H1 (cell line): ENCODE data around the gene EXD1. TPM values are rescaled to one million over a fixed set of nuclear protein-coding genes. Genes with fewer than 3 reads are reported as not detected.

Source experiments
- CTCF ChIA-PET: fragments of 300-600 bp; sonication (Branson Sonifier 250); formaldehyde crosslinking; loops from one replicate; lab custom pipeline; 2021; ENCODE audit not compliant: partially characterized antibody; lab: Charles Lee
- POLR2A ChIA-PET: fragments of 300-600 bp; sonication (Branson Sonifier 250); formaldehyde crosslinking; loops from one replicate; lab custom pipeline; 2021; ENCODE audit warnings: inconsistent platforms; ENCODE audit not compliant: partially characterized antibody; lab: Charles Lee
- DNase-seq, 2 experiments: peaks; one replicate each; pipeline versions ENCODE4 v3.0.0 to v3.0.0-alpha.2; 2010 to 2022; ENCODE audit warnings: low spot score in 2 of 2, low read depth in 1 of 2, mixed read lengths in 1 of 2
- FAIRE-seq: peaks from 2 replicates; lab custom pipeline; 2011; peaks lifted over from hg19 to GRCh38; lab: Jason Lieb, UNC
- H2AFZ ChIP-seq: 2 replicates; pipeline ENCODE4 v1.8.1; 2012; ENCODE audit warnings: low read length, inconsistent platforms
- H2AK5ac ChIP-seq: 2 replicates; pipeline ENCODE4 v1.6.1; 2013; ENCODE audit warnings: low read depth, low read length
- H2BK120ac ChIP-seq: replicated peaks from 2 replicates; pipeline ENCODE3; 2013; ENCODE audit warnings: low read depth, low read length, inconsistent platforms
- H2BK12ac ChIP-seq: 2 replicates; pipeline ENCODE4 v1.6.1; 2013; ENCODE audit warnings: low read depth, low read length
- H2BK15ac ChIP-seq: 2 replicates; pipeline ENCODE4 v1.6.1; 2013; ENCODE audit warnings: low read length
- H2BK20ac ChIP-seq: 2 replicates; pipeline ENCODE4 v1.6.1; 2013; ENCODE audit warnings: low read length
- H2BK5ac ChIP-seq: 2 replicates; pipeline ENCODE4 v1.6.1; 2013; ENCODE audit warnings: low read depth, low read length
- H3K14ac ChIP-seq: 2 replicates; pipeline ENCODE4 v1.6.1; 2013; ENCODE audit warnings: inconsistent platforms; ENCODE audit not compliant: insufficient read length
- H3K18ac ChIP-seq: 2 replicates; pipeline ENCODE4 v1.6.1; 2013; ENCODE audit warnings: low read length; ENCODE audit errors: extremely low read depth
- H3K23ac ChIP-seq: 2 replicates; pipeline ENCODE4 v1.6.1; 2013; ENCODE audit warnings: inconsistent platforms; ENCODE audit not compliant: insufficient read length
- H3K23me2 ChIP-seq: 2 replicates; pipeline ENCODE4 v1.6.1; 2013; ENCODE audit warnings: low read depth, low read length
- H3K27ac ChIP-seq: 2 replicates; pipeline ENCODE4 v1.6.1; 2011; ENCODE audit warnings: low read depth, low read length, inconsistent platforms
- H3K27me3 ChIP-seq, 4 experiments: replicated peaks in 1 of 4; 1 replicate in 1 of 4; 2 replicates in 3 of 4; pipeline versions ENCODE4 v1.6.1 to v1.8.1; 2011 to 2013; ENCODE audit warnings: low read length in 3 of 4, mild to moderate bottlenecking in 3 of 4, inconsistent platforms in 2 of 4, mixed read lengths in 2 of 4, moderate library complexity in 1 of 4; ENCODE audit not compliant: control insufficient read depth in 3 of 4, insufficient read depth in 3 of 4; ENCODE audit errors: extremely low read depth in 1 of 4
- H3K36me3 ChIP-seq, 4 experiments: 2 replicates each; pipeline versions ENCODE4 v1.6.1 to v1.8.1; 2011 to 2013; ENCODE audit warnings: mild to moderate bottlenecking in 4 of 4, low read length in 3 of 4, moderate library complexity in 2 of 4, control low read depth in 1 of 4, inconsistent platforms in 1 of 4; ENCODE audit not compliant: insufficient read depth in 4 of 4, control insufficient read depth in 2 of 4
- H3K4ac ChIP-seq: replicated peaks from 2 replicates; pipeline ENCODE3; 2013; ENCODE audit warnings: low read length, low read depth, mixed read lengths, inconsistent platforms; ENCODE audit not compliant: insufficient read length
- H3K4me1 ChIP-seq, 4 experiments: replicated peaks in 1 of 4; 1 replicate in 1 of 4; 2 replicates in 3 of 4; pipeline versions ENCODE4 v1.6.1 to v1.8.1; 2011 to 2013; ENCODE audit warnings: low read length in 3 of 4, inconsistent platforms in 2 of 4, mixed read lengths in 1 of 4; ENCODE audit not compliant: insufficient read depth in 4 of 4, control insufficient read depth in 3 of 4
- H3K4me2 ChIP-seq, 2 experiments: 2 replicates each; pipeline versions ENCODE4 v1.6.1 to v1.8.1; 2011 to 2013; ENCODE audit warnings: low read depth in 2 of 2, low read length in 2 of 2, control low read depth in 1 of 2, inconsistent platforms in 1 of 2, mild to moderate bottlenecking in 1 of 2; ENCODE audit not compliant: insufficient read depth in 1 of 2
- H3K4me3 ChIP-seq, 4 experiments: fragments of 200-600, 300-600 bp in 1 of 4; sonication (generic), shearing (Covaris generic), sonication (Bioruptor Twin) in 1 of 4; 2 replicates each; pipeline versions ENCODE4 v1.5.1 to v1.8.1; 2011 to 2016; ENCODE audit warnings: low read length in 4 of 4, low read depth in 3 of 4, control low read depth in 2 of 4, inconsistent platforms in 2 of 4, mild to moderate bottlenecking in 2 of 4, mixed read lengths in 1 of 4, moderate library complexity in 1 of 4; ENCODE audit not compliant: insufficient read depth in 2 of 4; ENCODE audit errors: extremely low read depth in 1 of 4
- H3K56ac ChIP-seq: replicated peaks from 2 replicates; pipeline ENCODE3; 2013; ENCODE audit warnings: low read depth, mild to moderate bottlenecking, mixed read lengths, low read length, inconsistent platforms; ENCODE audit not compliant: insufficient read length
- H3K79me1 ChIP-seq: 2 replicates; pipeline ENCODE4 v1.6.1; 2013; ENCODE audit warnings: low read depth, low read length, control low read depth
- H3K79me2 ChIP-seq, 2 experiments: 2 replicates each; pipeline versions ENCODE4 v1.6.1 to v1.8.1; 2012 to 2013; ENCODE audit warnings: low read length in 2 of 2, mild to moderate bottlenecking in 2 of 2, inconsistent platforms in 1 of 2; ENCODE audit not compliant: insufficient read depth in 2 of 2, control insufficient read depth in 1 of 2
- H3K9ac ChIP-seq, 4 experiments: replicated peaks in 1 of 4; 1 replicate in 1 of 4; 2 replicates in 3 of 4; pipeline versions ENCODE4 v1.6.1 to v1.8.1; 2011 to 2013; ENCODE audit warnings: low read depth in 3 of 4, low read length in 3 of 4, control low read depth in 2 of 4, mild to moderate bottlenecking in 2 of 4, moderate library complexity in 2 of 4, inconsistent platforms in 1 of 4; ENCODE audit errors: extremely low read depth in 1 of 4
- H3K9me3 ChIP-seq, 2 experiments: 2 replicates each; pipeline versions ENCODE4 v1.6.1 to v1.8.1; 2012 to 2013; ENCODE audit warnings: mild to moderate bottlenecking in 2 of 2, moderate library complexity in 2 of 2, control low read depth in 1 of 2, inconsistent platforms in 1 of 2, low read depth in 1 of 2, low read length in 1 of 2, mixed read lengths in 1 of 2; ENCODE audit not compliant: insufficient read depth in 2 of 2
- H4K20me1 ChIP-seq, 2 experiments: replicated peaks in 1 of 2; 2 replicates each; pipeline versions ENCODE3 to v1.8.1; 2011 to 2013; ENCODE audit warnings: inconsistent platforms in 2 of 2, low read length in 2 of 2, mild to moderate bottlenecking in 1 of 2; ENCODE audit not compliant: insufficient read depth in 2 of 2, control insufficient read depth in 1 of 2
- H4K5ac ChIP-seq: 2 replicates; pipeline ENCODE4 v1.6.1; 2013; ENCODE audit warnings: low read length, low read depth, mixed read lengths, inconsistent platforms; ENCODE audit not compliant: insufficient read length
- H4K8ac ChIP-seq: 2 replicates; pipeline ENCODE4 v1.8.0; 2013; ENCODE audit warnings: mild to moderate bottlenecking, moderate library complexity, low read length, inconsistent platforms; ENCODE audit not compliant: insufficient read depth; ENCODE audit errors: extremely low read depth
- H4K91ac ChIP-seq: replicated peaks from 2 replicates; pipeline ENCODE3; 2013; ENCODE audit warnings: low read length, mixed read lengths, inconsistent platforms; ENCODE audit not compliant: insufficient read length
- ATF3 ChIP-seq: IDR thresholded peaks from 2 replicates; pipeline ENCODE4 v1.6.1; 2011; ENCODE audit warnings: low read depth, mild to moderate bottlenecking, low read length; ENCODE audit not compliant: insufficient read depth
- CHD1 ChIP-seq: IDR thresholded peaks from 2 replicates; pipeline ENCODE4 v1.6.1; 2012; ENCODE audit warnings: low read depth, low read length, improper control_type of control experiment
- EGR1 ChIP-seq: IDR thresholded peaks from 2 replicates; pipeline ENCODE4 v1.6.1; 2011; ENCODE audit warnings: low read depth, low read length, borderline replicate concordance
- GTF2F1 ChIP-seq: IDR thresholded peaks from 2 replicates; pipeline ENCODE4 v1.6.1; 2012; ENCODE audit warnings: low read depth, low read length, improper control_type of control experiment, borderline replicate concordance
- RAD21 ChIP-seq, 2 experiments: IDR thresholded peaks in 1 of 2; conservative IDR thresholded peaks in 1 of 2; 2 replicates each; pipeline ENCODE4 v1.6.1; 2011; ENCODE audit warnings: low read depth in 2 of 2, low read length in 2 of 2, improper control_type of control experiment in 1 of 2, inconsistent platforms in 1 of 2, mild to moderate bottlenecking in 1 of 2, moderate library complexity in 1 of 2
- SUZ12 ChIP-seq: fragments of 200-600 bp; sonication (generic); IDR thresholded peaks from 2 replicates; pipeline ENCODE4 v1.6.1; 2012; ENCODE audit warnings: mild to moderate bottlenecking, inconsistent platforms, low read length, moderate library complexity, mixed read lengths
- TAF7 ChIP-seq: optimal IDR thresholded peaks from 2 replicates; pipeline ENCODE3; 2011; ENCODE audit warnings: low read depth, mild to moderate bottlenecking, inconsistent platforms, low read length, moderate library complexity, borderline replicate concordance
- WGBS, 2 experiments: shearing (Covaris generic) in 1 of 2; methylation state at CpG; one replicate each; pipeline versions ENCODE4 v1.1.6 to v1.1.7; 2013 to 2015; ENCODE audit warnings: low lambda C conversion rate in 2 of 2, mixed read lengths in 2 of 2, inconsistent platforms in 1 of 2, low coverage in 1 of 2, missing lambda C conversion rate in 1 of 2; ENCODE audit not compliant: insufficient replicate concordance in 2 of 2, insufficient coverage in 1 of 2, insufficient read length in 1 of 2; ENCODE audit errors: extremely low coverage in 1 of 2, missing lambda C conversion rate in 1 of 2; 5-methylcytosine and 5-hydroxymethylcytosine counted together
- polyA plus RNA-seq, 7 experiments: library from polyadenylated mRNA; depleted of rRNA in 3 of 7; stranded (reverse) in 5 of 7; unstranded in 2 of 7; fragments of >200 nt in 5 of 7; fragments of 200-250 nt in 2 of 7; gene quantifications; 1 replicate in 5 of 7; 2 replicates in 1 of 7; 4 replicates in 1 of 7; pipeline versions ENCODE4 v1.2.1 to v1.2.3, GENCODE V29; 2011 to 2013; ENCODE audit warnings: missing spikeins in 2 of 7, mixed read lengths in 2 of 7
- total RNA-seq: library from RNA; stranded (reverse); fragmentation: NEBNext Ultra II Directional; extraction: Animal tissue kit (Norgen Biotek cat#: 25700); gene quantifications from 2 replicates; pipeline ENCODE4 v1.2.1, GENCODE V29; 2021
- TF ChIP-seq, protein P1 (sequence below): IDR thresholded peaks from 2 replicates; pipeline ENCODE4 v1.6.1; 2012; ENCODE audit warnings: inconsistent platforms

Gene EXD1
- total and polyA plus RNA-seq, 2 of the 8 experiments (the other 6 are each of a cell fraction or from before 2014, with no cell fraction given), result 0.06 to 0.54 TPM

DNA sequence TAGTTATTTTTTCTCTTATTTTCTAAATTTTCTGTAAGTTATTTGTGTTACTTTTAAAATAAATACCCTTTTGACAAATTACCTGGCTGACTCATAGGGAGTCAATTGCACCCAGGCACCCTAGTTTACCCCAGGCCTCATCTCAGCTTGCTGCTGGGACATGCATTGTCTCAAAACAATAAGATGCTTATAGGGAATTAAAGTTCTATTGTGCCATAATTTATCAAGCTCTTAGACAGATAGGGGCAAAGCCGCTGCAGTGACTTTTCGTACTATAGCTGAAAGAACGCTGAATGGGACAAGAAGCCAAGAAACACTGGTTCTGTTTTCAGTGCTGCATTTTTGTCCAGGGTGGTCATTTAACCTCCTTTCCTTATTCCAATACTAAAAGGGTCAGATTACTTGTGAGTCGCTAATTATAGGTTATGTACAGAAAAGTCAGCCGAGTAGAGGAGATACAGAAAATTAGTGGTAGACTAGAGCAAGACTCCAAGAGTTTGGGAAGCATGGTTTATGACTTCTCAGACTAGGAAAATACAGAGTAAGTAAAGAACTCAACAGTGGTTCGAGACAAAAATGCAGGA, 50.3 kb downstream of the EXD1 start:
- TF ChIP-seq ATF3 (no peak), EGR1 (no peak), TAF7 (no peak), SUZ12 (no peak), RAD21 (IDR thresholded peaks at IDR 0.05 in 1 of 2, conservative IDR thresholded peaks at IDR 0.05 in 1 of 2; ENCODE audit: low read depth in 2 of 2, low read length in 2 of 2) (no peak), GTF2F1 (no peak), CHD1 (no peak)
- TF ChIP-seq, protein P1, sequence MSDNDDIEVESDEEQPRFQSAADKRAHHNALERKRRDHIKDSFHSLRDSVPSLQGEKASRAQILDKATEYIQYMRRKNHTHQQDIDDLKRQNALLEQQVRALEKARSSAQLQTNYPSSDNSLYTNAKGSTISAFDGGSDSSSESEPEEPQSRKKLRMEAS, result no peak
- Histone ChIP-seq H3K56ac (no peak overlapping the region), H4K20me1 (no peaks in the 10 kb centered on the region), H3K18ac (no peak overlapping the region), H2BK20ac (no peak overlapping the region), H3K27ac (no peak overlapping the region), H4K8ac (no peak overlapping the region), H2BK12ac (no peak overlapping the region), H4K91ac (no peak overlapping the region), H2BK120ac (no peak overlapping the region), H4K5ac (no peak overlapping the region), H2BK5ac (no peak overlapping the region), H3K23me2 (no peaks in the 10 kb centered on the region), H3K4ac (no peak overlapping the region), H3K4me2 (no peak overlapping the region), H2AFZ (no peak overlapping the region), H3K4me1 (peaks cover 0 to 3% (median 1%) of the 10 kb centered on the region in 4 experiments; a peak in 4 of 7 replicates), H3K79me2 (no peaks in the 10 kb centered on the region), H2AK5ac (no peak overlapping the region), H3K4me3 (no peak overlapping the region), H3K14ac (no peak overlapping the region), H3K9ac (no peak overlapping the region), H3K36me3 (no peaks in the 10 kb centered on the region), H2BK15ac (no peak overlapping the region), H3K79me1 (no peaks in the 10 kb centered on the region), H3K23ac (no peak overlapping the region), H3K27me3 (no peaks in the 10 kb centered on the region), H3K9me3 (no peaks in the 10 kb centered on the region)
- DNase-seq (no peak), FAIRE-seq (no peak)
- POLR2A ChIA-PET, result no interaction called here
- WGBS, 2 experiments, result 94% methylated on average over 6 of the region's 6 CpGs; no CpG with 5 or more reads in 1 of the 2 experiments
- CTCF ChIA-PET, result no interaction called here
